ENCODE measurements around the gene NAALADL2. TPM values are rescaled to one million over a fixed set of nuclear protein-coding genes. Genes with fewer than 3 reads are reported as not detected.

The NAALADL2 gene
- polyA plus RNA-seq, 2 donors: 0.26 to 0.54 TPM

GRCh38 chr3:174938102-174938501 is 79.0 kb downstream of the NAALADL2 start:
- Histone ChIP-seq H3K27me3 (ENCODE audit: control insufficient read depth in 1 of 2, insufficient read depth in 2 of 2, low read length in 2 of 2) (no peaks in the 10 kb centered on the region), H3K36me3 (ENCODE audit: control insufficient read depth in 2 of 2, insufficient read depth in 2 of 2, low read length in 1 of 2) (no peaks in the 10 kb centered on the region), H3K9me3 (ENCODE audit: control insufficient read depth in 2 of 2, insufficient read depth in 1 of 2, low read depth in 1 of 2, low read length in 1 of 2) (no peaks in the 10 kb centered on the region), H3K4me1 (ENCODE audit: control insufficient read depth in 2 of 2, insufficient read depth in 2 of 2, low read length in 1 of 2) (no peaks in the 10 kb centered on the region), H3K27ac (ENCODE audit: low read depth in 2 of 2, low read length in 1 of 2) (no peak overlapping the region), H3K4me3 (ENCODE audit: low read depth in 1 of 2, low read length in 2 of 2) (no peak overlapping the region)
- 79 to 86% methylated on average over 4 of the region's 4 CpGs for WGBS, 2 donors

GRCh38 chr3:174940151-174940550 is 81.0 kb downstream of the NAALADL2 start:
- Histone ChIP-seq H3K27ac (ENCODE audit: low read depth in 2 of 2, low read length in 1 of 2) (no peak overlapping the region), H3K36me3 (ENCODE audit: control insufficient read depth in 2 of 2, insufficient read depth in 2 of 2, low read length in 1 of 2) (no peaks in the 10 kb centered on the region), H3K27me3 (ENCODE audit: control insufficient read depth in 1 of 2, insufficient read depth in 2 of 2, low read length in 2 of 2) (no peaks in the 10 kb centered on the region), H3K4me3 (ENCODE audit: low read depth in 1 of 2, low read length in 2 of 2) (no peak overlapping the region), H3K9me3 (ENCODE audit: control insufficient read depth in 2 of 2, insufficient read depth in 1 of 2, low read depth in 1 of 2, low read length in 1 of 2) (no peaks in the 10 kb centered on the region), H3K4me1 (ENCODE audit: control insufficient read depth in 2 of 2, insufficient read depth in 2 of 2, low read length in 1 of 2) (no peaks in the 10 kb centered on the region)
- WGBS, 2 donors: 88 to 89% methylated on average over 2 of the region's 2 CpGs

GRCh38 chr3:174945276-174945675 is 86.1 kb downstream of the NAALADL2 start:
- Histone ChIP-seq H3K4me3 (ENCODE audit: low read depth in 1 of 2, low read length in 2 of 2) (no peak overlapping the region), H3K4me1 (ENCODE audit: control insufficient read depth in 2 of 2, insufficient read depth in 2 of 2, low read length in 1 of 2) (no peaks in the 10 kb centered on the region), H3K27ac (ENCODE audit: low read depth in 2 of 2, low read length in 1 of 2) (no peak overlapping the region), H3K9me3 (ENCODE audit: control insufficient read depth in 2 of 2, insufficient read depth in 1 of 2, low read depth in 1 of 2, low read length in 1 of 2) (no peaks in the 10 kb centered on the region), H3K27me3 (ENCODE audit: control insufficient read depth in 1 of 2, insufficient read depth in 2 of 2, low read length in 2 of 2) (no peaks in the 10 kb centered on the region), H3K36me3 (ENCODE audit: control insufficient read depth in 2 of 2, insufficient read depth in 2 of 2, low read length in 1 of 2) (no peaks in the 10 kb centered on the region)
- 49 to 52% methylated on average over 2 of the region's 2 CpGs for WGBS, 2 donors

GRCh38 chr3:174945951-174946350 is 86.8 kb downstream of the NAALADL2 start:
- Histone ChIP-seq H3K36me3 (ENCODE audit: control insufficient read depth in 2 of 2, insufficient read depth in 2 of 2, low read length in 1 of 2) (no peaks in the 10 kb centered on the region), H3K4me1 (ENCODE audit: control insufficient read depth in 2 of 2, insufficient read depth in 2 of 2, low read length in 1 of 2) (no peaks in the 10 kb centered on the region), H3K27ac (ENCODE audit: low read depth in 2 of 2, low read length in 1 of 2) (no peak overlapping the region), H3K27me3 (ENCODE audit: control insufficient read depth in 1 of 2, insufficient read depth in 2 of 2, low read length in 2 of 2) (no peaks in the 10 kb centered on the region), H3K4me3 (ENCODE audit: low read depth in 1 of 2, low read length in 2 of 2) (no peak overlapping the region), H3K9me3 (ENCODE audit: control insufficient read depth in 2 of 2, insufficient read depth in 1 of 2, low read depth in 1 of 2, low read length in 1 of 2) (no peaks in the 10 kb centered on the region)
- WGBS, 2 donors: 92 to 94% methylated on average over 2 of the region's 2 CpGs

GRCh38 chr3:174949523-174949922 is 90.4 kb downstream of the NAALADL2 start:
- H3K27ac ChIP-seq (ENCODE audit: low read depth in 2 of 2, low read length in 1 of 2): no peak overlapping the region
- H3K4me1 ChIP-seq (ENCODE audit: control insufficient read depth in 2 of 2, insufficient read depth in 2 of 2, low read length in 1 of 2): no peaks in the 10 kb centered on the region
- H3K4me3 ChIP-seq (ENCODE audit: low read depth in 1 of 2, low read length in 2 of 2): no peak overlapping the region
- H3K9me3 ChIP-seq (ENCODE audit: control insufficient read depth in 2 of 2, insufficient read depth in 1 of 2, low read depth in 1 of 2, low read length in 1 of 2): no peaks in the 10 kb centered on the region
- 28 to 33% methylated on average over 2 of the region's 2 CpGs for WGBS, 2 donors
- H3K36me3 ChIP-seq (ENCODE audit: control insufficient read depth in 2 of 2, insufficient read depth in 2 of 2, low read length in 1 of 2): no peaks in the 10 kb centered on the region
- no peaks in the 10 kb centered on the region for H3K27me3 ChIP-seq (ENCODE audit: control insufficient read depth in 1 of 2, insufficient read depth in 2 of 2, low read length in 2 of 2)

- 47 to 62% methylated on average over 3 of the region's 3 CpGs for WGBS, 2 donors
- Histone ChIP-seq H3K27ac (ENCODE audit: low read depth in 2 of 2, low read length in 1 of 2) (no peak overlapping the region), H3K4me3 (ENCODE audit: low read depth in 1 of 2, low read length in 2 of 2) (no peak overlapping the region), H3K4me1 (ENCODE audit: control insufficient read depth in 2 of 2, insufficient read depth in 2 of 2, low read length in 1 of 2) (no peaks in the 10 kb centered on the region), H3K36me3 (ENCODE audit: control insufficient read depth in 2 of 2, insufficient read depth in 2 of 2, low read length in 1 of 2) (no peaks in the 10 kb centered on the region), H3K9me3 (ENCODE audit: control insufficient read depth in 2 of 2, insufficient read depth in 1 of 2, low read depth in 1 of 2, low read length in 1 of 2) (no peaks in the 10 kb centered on the region), H3K27me3 (ENCODE audit: control insufficient read depth in 1 of 2, insufficient read depth in 2 of 2, low read length in 2 of 2) (no peaks in the 10 kb centered on the region)
Measured at GRCh38 chr3:174951034-174951433, 91.9 kb downstream of the NAALADL2 start.

GRCh38 chr3:174951498-174952005 is 92.4 kb downstream of the NAALADL2 start:
- WGBS, 2 donors: 94 to 97% methylated on average over 2 of the region's 2 CpGs
- H3K27me3 ChIP-seq (ENCODE audit: control insufficient read depth in 1 of 2, insufficient read depth in 2 of 2, low read length in 2 of 2): no peaks in the 10 kb centered on the region
- H3K27ac ChIP-seq (ENCODE audit: low read depth in 2 of 2, low read length in 1 of 2): no peak overlapping the region
- H3K36me3 ChIP-seq (ENCODE audit: control insufficient read depth in 2 of 2, insufficient read depth in 2 of 2, low read length in 1 of 2): no peaks in the 10 kb centered on the region
- no peaks in the 10 kb centered on the region for H3K4me1 ChIP-seq (ENCODE audit: control insufficient read depth in 2 of 2, insufficient read depth in 2 of 2, low read length in 1 of 2)
- no peak overlapping the region for H3K4me3 ChIP-seq (ENCODE audit: low read depth in 1 of 2, low read length in 2 of 2)
- no peaks in the 10 kb centered on the region for H3K9me3 ChIP-seq (ENCODE audit: control insufficient read depth in 2 of 2, insufficient read depth in 1 of 2, low read depth in 1 of 2, low read length in 1 of 2)

- no peaks in the 10 kb centered on the region for H3K4me1 ChIP-seq (ENCODE audit: control insufficient read depth in 2 of 2, insufficient read depth in 2 of 2, low read length in 1 of 2)
- peaks cover 0 to 2% of the 10 kb centered on the region in 2 donors for H3K27me3 ChIP-seq (ENCODE audit: control insufficient read depth in 1 of 2, insufficient read depth in 2 of 2, low read length in 2 of 2)
- H3K36me3 ChIP-seq (ENCODE audit: control insufficient read depth in 2 of 2, insufficient read depth in 2 of 2, low read length in 1 of 2): no peaks in the 10 kb centered on the region
- H3K9me3 ChIP-seq (ENCODE audit: control insufficient read depth in 2 of 2, insufficient read depth in 1 of 2, low read depth in 1 of 2, low read length in 1 of 2): no peaks in the 10 kb centered on the region
- 56 to 71% methylated on average over 1 of the region's 1 CpG for WGBS, 2 donors
- H3K27ac ChIP-seq (ENCODE audit: low read depth in 2 of 2, low read length in 1 of 2): no peak overlapping the region
- no peak overlapping the region for H3K4me3 ChIP-seq (ENCODE audit: low read depth in 1 of 2, low read length in 2 of 2)
Measured at GRCh38 chr3:174953068-174953467, 93.9 kb downstream of the NAALADL2 start.

- no peak overlapping the region for H3K4me3 ChIP-seq (ENCODE audit: low read depth in 1 of 2, low read length in 2 of 2)
- 47 to 52% methylated on average over 2 of the region's 2 CpGs for WGBS, 2 donors
- H3K36me3 ChIP-seq (ENCODE audit: control insufficient read depth in 2 of 2, insufficient read depth in 2 of 2, low read length in 1 of 2): no peaks in the 10 kb centered on the region
- H3K9me3 ChIP-seq (ENCODE audit: control insufficient read depth in 2 of 2, insufficient read depth in 1 of 2, low read depth in 1 of 2, low read length in 1 of 2): no peaks in the 10 kb centered on the region
- no peaks in the 10 kb centered on the region for H3K4me1 ChIP-seq (ENCODE audit: control insufficient read depth in 2 of 2, insufficient read depth in 2 of 2, low read length in 1 of 2)
- no peak overlapping the region for H3K27ac ChIP-seq (ENCODE audit: low read depth in 2 of 2, low read length in 1 of 2)
- H3K27me3 ChIP-seq (ENCODE audit: control insufficient read depth in 1 of 2, insufficient read depth in 2 of 2, low read length in 2 of 2): peaks cover 0 to 2% of the 10 kb centered on the region in 2 donors
Measured at GRCh38 chr3:174955513-174956016, 96.4 kb downstream of the NAALADL2 start.

- H3K4me1 ChIP-seq (ENCODE audit: control insufficient read depth in 2 of 2, insufficient read depth in 2 of 2, low read length in 1 of 2): no peaks in the 10 kb centered on the region
- 70 to 85% methylated on average over 2 of the region's 2 CpGs for WGBS, 2 donors
- peaks cover 0 to 2% of the 10 kb centered on the region in 2 donors for H3K27me3 ChIP-seq (ENCODE audit: control insufficient read depth in 1 of 2, insufficient read depth in 2 of 2, low read length in 2 of 2)
- no peak overlapping the region for H3K4me3 ChIP-seq (ENCODE audit: low read depth in 1 of 2, low read length in 2 of 2)
- no peaks in the 10 kb centered on the region for H3K9me3 ChIP-seq (ENCODE audit: control insufficient read depth in 2 of 2, insufficient read depth in 1 of 2, low read depth in 1 of 2, low read length in 1 of 2)
- no peak overlapping the region for H3K27ac ChIP-seq (ENCODE audit: low read depth in 2 of 2, low read length in 1 of 2)
- no peaks in the 10 kb centered on the region for H3K36me3 ChIP-seq (ENCODE audit: control insufficient read depth in 2 of 2, insufficient read depth in 2 of 2, low read length in 1 of 2)
Measured at GRCh38 chr3:174957081-174957480, 97.9 kb downstream of the NAALADL2 start.

All from esophagus (tissue), 2 donors.